ENCODE results near the gene ICAM3.

GRCh38 chr19:10334588-10335351, 4.7 kb downstream of the ICAM3 start:
- peak in 2 of 7 experiments; percentile 1 to 15 for TF ChIP-seq CTCF (IDR thresholded peaks at IDR 0.05)
- peak; percentile 50 to 84 (median 81) for TF ChIP-seq POLR2A (IDR thresholded peaks at IDR 0.05)
